CD14-positive monocyte (primary cell): ENCODE results near the gene DRAXIN. TPM values are rescaled to one million over a fixed set of nuclear protein-coding genes. Genes with fewer than 3 reads are reported as not detected.

Source experiments
- DNase-seq, 3 donors: peaks; one replicate each; pipeline ENCODE4 v3.0.0-alpha.2; 2011 to 2022
- H2AFZ ChIP-seq: 2 replicates; pipeline ENCODE4 v1.6.0; 2012; ENCODE audit warnings: mild to moderate bottlenecking, low read depth, low read length, inconsistent platforms; ENCODE audit not compliant: insufficient read depth, poor library complexity, severe bottlenecking
- H3K27ac ChIP-seq, 2 donors: 1 replicate in 1 of 2; 2 replicates in 1 of 2; pipeline ENCODE4 v1.5.1; 2012 to 2013; ENCODE audit warnings: low read length in 2 of 2, control low read depth in 1 of 2, inconsistent platforms in 1 of 2, low read depth in 1 of 2, mild to moderate bottlenecking in 1 of 2
- H3K27me3 ChIP-seq, 2 donors: one replicate each; pipeline versions ENCODE4 v1.6.0 to v1.6.1; 2011 to 2013; ENCODE audit warnings: low read length in 2 of 2; ENCODE audit not compliant: control insufficient read depth in 2 of 2, insufficient read depth in 2 of 2
- H3K36me3 ChIP-seq, 2 donors: replicated peaks in 1 of 2; 1 replicate in 1 of 2; 2 replicates in 1 of 2; pipeline versions ENCODE4 v1.5.1 to v1.6.1; 2012 to 2013; ENCODE audit warnings: low read length in 2 of 2, control low read depth in 1 of 2, inconsistent platforms in 1 of 2, mild to moderate bottlenecking in 1 of 2; ENCODE audit not compliant: insufficient read depth in 2 of 2, control insufficient read depth in 1 of 2
- H3K4me1 ChIP-seq, 2 donors: 1 replicate in 1 of 2; 2 replicates in 1 of 2; pipeline versions ENCODE4 v1.5.1 to v1.6.1; 2012 to 2013; ENCODE audit warnings: low read length in 2 of 2, control low read depth in 1 of 2, inconsistent platforms in 1 of 2, mild to moderate bottlenecking in 1 of 2, moderate library complexity in 1 of 2; ENCODE audit not compliant: insufficient read depth in 2 of 2, control insufficient read depth in 1 of 2
- H3K4me2 ChIP-seq: replicated peaks from 2 replicates; pipeline ENCODE3; 2012; ENCODE audit warnings: low read length, moderate library complexity, mild to moderate bottlenecking; ENCODE audit not compliant: poor library complexity, severe bottlenecking; ENCODE audit errors: extremely low read depth
- H3K4me3 ChIP-seq, 3 experiments: fragments of 200-600 bp in 1 of 3; sonication (generic) in 1 of 3; replicated peaks in 1 of 3; 1 replicate in 2 of 3; 2 replicates in 1 of 3; pipeline ENCODE4 v1.5.1; 2011 to 2013; ENCODE audit warnings: low read length in 3 of 3, mild to moderate bottlenecking in 3 of 3, control low read depth in 2 of 3, low read depth in 2 of 3, inconsistent platforms in 1 of 3, moderate library complexity in 1 of 3
- H3K79me2 ChIP-seq: 2 replicates; pipeline ENCODE4 v1.6.0; 2012; ENCODE audit warnings: mild to moderate bottlenecking, control low read depth, inconsistent platforms, low read length, moderate library complexity; ENCODE audit not compliant: insufficient read depth
- H3K9ac ChIP-seq: 2 replicates; pipeline ENCODE4 v1.6.0; 2017; ENCODE audit warnings: low read length, mild to moderate bottlenecking; ENCODE audit not compliant: insufficient read depth, poor library complexity, severe bottlenecking
- H3K9me3 ChIP-seq, 2 donors: replicated peaks in 1 of 2; 1 replicate in 1 of 2; 2 replicates in 1 of 2; pipeline versions ENCODE4 v1.5.1 to v1.6.1; 2012 to 2013; ENCODE audit warnings: low read length in 2 of 2, control low read depth in 1 of 2; ENCODE audit not compliant: control insufficient read depth in 1 of 2, insufficient read depth in 1 of 2
- H4K20me1 ChIP-seq: 2 replicates; pipeline ENCODE4 v1.6.0; 2012; ENCODE audit warnings: mild to moderate bottlenecking, low read length, control low read depth, moderate library complexity; ENCODE audit not compliant: insufficient read depth
- H3K27ac Mint-ChIP-seq, 7 donors: one replicate each; pipeline ENCODE4 v1.8.0; 2020; ENCODE audit warnings: mild to moderate bottlenecking in 7 of 7, mixed read lengths in 7 of 7, moderate library complexity in 6 of 7, inconsistent platforms in 2 of 7
- H3K27me3 Mint-ChIP-seq, 3 donors: one replicate each; pipeline ENCODE4 v1.8.0; 2021 to 2022; ENCODE audit warnings: low read depth in 3 of 3, mild to moderate bottlenecking in 3 of 3, mixed read lengths in 3 of 3, moderate library complexity in 3 of 3, inconsistent platforms in 1 of 3
- H3K36me3 Mint-ChIP-seq, 2 donors: one replicate each; pipeline ENCODE4 v1.8.0; 2020; ENCODE audit warnings: mixed read lengths in 2 of 2, inconsistent platforms in 1 of 2, mild to moderate bottlenecking in 1 of 2
- H3K4me1 Mint-ChIP-seq: one replicate; pipeline ENCODE4 v1.8.0; 2020; ENCODE audit warnings: mild to moderate bottlenecking, mixed read lengths
- H3K4me3 Mint-ChIP-seq, 2 donors: one replicate each; pipeline ENCODE4 v1.8.0; 2020; ENCODE audit warnings: mild to moderate bottlenecking in 2 of 2, mixed read lengths in 2 of 2, moderate library complexity in 1 of 2
- H3K9me3 Mint-ChIP-seq, 7 donors: one replicate each; pipeline ENCODE4 v1.8.0; 2020 to 2022; ENCODE audit warnings: mixed read lengths in 7 of 7, mild to moderate bottlenecking in 6 of 7, moderate library complexity in 6 of 7, inconsistent platforms in 2 of 7
- WGBS: methylation state at CpG from one replicate; pipeline ENCODE4 v1.1.5; 2013; ENCODE audit warnings: missing lambda C conversion rate; ENCODE audit not compliant: insufficient coverage; 5-methylcytosine and 5-hydroxymethylcytosine counted together
- intact Hi-C, 2 donors: fragments of 100-400 bp; cut with micrococcal nuclease; formaldehyde crosslinking; loops; one replicate each; pipeline versions ENCODE4 v1.15.0 to v1.15.1; 2023
- polyA plus RNA-seq, 3 donors: library from polyadenylated mRNA; depleted of rRNA in 1 of 3; unstranded in 2 of 3; stranded (reverse) in 1 of 3; fragments of 300-500 nt in 2 of 3; fragments of >200 nt in 1 of 3; fragmentation: Illumina TruSeq in 2 of 3; gene quantifications; 1 replicate in 2 of 3; 2 replicates in 1 of 3; pipeline ENCODE4 v1.2.3, GENCODE V29; 2012 to 2021
- TF ChIP-seq, protein P1 (sequence below): fragments of 200-600 bp; IDR thresholded peaks from one replicate; pipeline ENCODE4 v1.8.0; 2022; ENCODE audit warnings: antibody characterized with exemption, mild to moderate bottlenecking

Gene DRAXIN
- polyA plus RNA-seq, 3 donors, result 0.14 to 0.27 (median 0.18) TPM

DNA sequence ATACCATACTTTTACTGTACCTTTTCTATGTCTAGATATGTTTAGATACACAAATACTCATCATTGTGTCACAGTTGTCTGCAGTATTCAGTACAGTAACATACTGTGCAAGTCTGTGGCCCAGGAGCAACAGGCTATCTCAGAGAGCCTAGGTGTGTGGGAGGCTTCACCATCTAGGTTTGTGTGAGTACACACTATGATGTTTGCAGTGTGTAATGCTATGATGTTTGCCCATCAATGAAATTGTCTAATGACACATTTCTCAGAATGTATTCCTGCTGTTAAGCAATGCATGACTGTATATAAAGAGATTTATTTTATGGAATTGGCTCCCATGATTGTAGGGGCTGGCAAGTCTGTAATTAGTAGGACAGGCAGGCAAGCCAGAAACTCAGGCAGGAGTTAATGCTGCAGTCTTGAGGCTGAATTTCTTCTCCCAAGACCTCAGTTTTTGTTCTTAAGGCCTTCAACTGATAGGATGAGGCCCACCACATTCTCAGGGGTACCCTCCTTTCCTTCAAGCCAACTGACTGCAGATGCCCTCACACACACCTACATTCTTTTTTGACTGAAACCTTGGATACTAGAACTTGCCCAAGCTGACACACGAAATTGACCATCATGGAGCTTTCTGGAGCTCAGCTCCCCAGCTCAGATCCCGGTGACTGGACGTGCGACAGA, 36.8 kb downstream of the DRAXIN start:
- H3K79me2 ChIP-seq, result peaks cover 3% of the 10 kb centered on the region
- H3K9me3 ChIP-seq, result no peaks in the 10 kb centered on the region
- DNase-seq, result no peak
- H3K4me3 Mint-ChIP-seq, result no peak overlapping the region
- no peaks in the 10 kb centered on the region for H3K36me3 ChIP-seq
- no peak overlapping the region for H2AFZ ChIP-seq
- peaks cover 0 to 5% (median 0%) of the 10 kb centered on the region in 7 donors for H3K9me3 Mint-ChIP-seq
- TF ChIP-seq, protein P1, sequence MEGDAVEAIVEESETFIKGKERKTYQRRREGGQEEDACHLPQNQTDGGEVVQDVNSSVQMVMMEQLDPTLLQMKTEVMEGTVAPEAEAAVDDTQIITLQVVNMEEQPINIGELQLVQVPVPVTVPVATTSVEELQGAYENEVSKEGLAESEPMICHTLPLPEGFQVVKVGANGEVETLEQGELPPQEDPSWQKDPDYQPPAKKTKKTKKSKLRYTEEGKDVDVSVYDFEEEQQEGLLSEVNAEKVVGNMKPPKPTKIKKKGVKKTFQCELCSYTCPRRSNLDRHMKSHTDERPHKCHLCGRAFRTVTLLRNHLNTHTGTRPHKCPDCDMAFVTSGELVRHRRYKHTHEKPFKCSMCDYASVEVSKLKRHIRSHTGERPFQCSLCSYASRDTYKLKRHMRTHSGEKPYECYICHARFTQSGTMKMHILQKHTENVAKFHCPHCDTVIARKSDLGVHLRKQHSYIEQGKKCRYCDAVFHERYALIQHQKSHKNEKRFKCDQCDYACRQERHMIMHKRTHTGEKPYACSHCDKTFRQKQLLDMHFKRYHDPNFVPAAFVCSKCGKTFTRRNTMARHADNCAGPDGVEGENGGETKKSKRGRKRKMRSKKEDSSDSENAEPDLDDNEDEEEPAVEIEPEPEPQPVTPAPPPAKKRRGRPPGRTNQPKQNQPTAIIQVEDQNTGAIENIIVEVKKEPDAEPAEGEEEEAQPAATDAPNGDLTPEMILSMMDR, result no peak
- H3K27me3 Mint-ChIP-seq, result peaks cover 0 to 2% (median 0%) of the 10 kb centered on the region in 3 donors
- H3K27ac Mint-ChIP-seq, result peak overlapping the region in 6 of 7 donors; percentile 25 to 98 (median 84)
- H3K9ac ChIP-seq, result no peak overlapping the region
- peaks cover 91 to 95% of the 10 kb centered on the region in 2 donors for H3K4me1 ChIP-seq
- peak overlapping the region; percentile 75 for H3K4me2 ChIP-seq
- 94% methylated on average over 4 of the region's 4 CpGs for WGBS
- H3K4me3 ChIP-seq, result peak overlapping the region in 1 of 3 experiments; percentile 72
- peaks cover 0 to 3% of the 10 kb centered on the region in 2 donors for H3K36me3 Mint-ChIP-seq
- peak overlapping the region; percentile 74 to 87 for H3K27ac ChIP-seq
- H3K27me3 ChIP-seq, result no peaks in the 10 kb centered on the region
- intact Hi-C loops, result no loop called here
- no peaks in the 10 kb centered on the region for H4K20me1 ChIP-seq
- H3K4me1 Mint-ChIP-seq, result peaks cover 92% of the 10 kb centered on the region

DNA sequence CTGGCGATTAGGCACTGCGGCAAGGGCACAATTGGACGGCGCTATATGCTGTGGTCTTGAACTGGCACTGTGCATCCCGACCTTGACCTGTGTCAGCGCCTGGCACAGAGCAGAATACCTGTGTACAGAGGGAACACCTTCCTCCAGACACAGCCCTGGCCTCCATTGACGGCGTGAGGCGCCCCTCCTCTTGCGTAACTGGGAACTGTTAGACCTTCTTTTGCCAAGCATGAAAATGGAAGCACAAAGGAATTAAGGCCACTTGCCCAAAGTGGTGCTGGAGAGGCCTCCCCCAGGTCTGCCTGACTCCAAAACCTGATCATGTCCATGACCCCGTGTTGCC, 37.6 kb downstream of the DRAXIN start:
- Histone ChIP-seq H3K9ac (peak overlapping the region; percentile 30), H3K9me3 (no peaks in the 10 kb centered on the region), H3K27me3 (no peaks in the 10 kb centered on the region), H3K27ac (peak overlapping the region; percentile 74 to 87), H3K4me2 (peak overlapping the region; percentile 75), H3K79me2 (peaks cover 3% of the 10 kb centered on the region), H2AFZ (no peak overlapping the region), H3K36me3 (no peaks in the 10 kb centered on the region), H3K4me1 (peaks cover 95 to 98% of the 10 kb centered on the region in 2 donors), H4K20me1 (no peaks in the 10 kb centered on the region), H3K4me3 (peak overlapping the region in 1 of 3 experiments; percentile 72)
- intact Hi-C loops, result no loop called here
- Mint-ChIP-seq H3K27ac (peak overlapping the region; percentile 92 to 98 (median 98)), H3K36me3 (peaks cover 0 to 3% of the 10 kb centered on the region in 2 donors), H3K4me3 (peak overlapping the region in 1 of 2 donors; percentile 88), H3K4me1 (peaks cover 92% of the 10 kb centered on the region), H3K9me3 (peaks cover 0 to 5% (median 0%) of the 10 kb centered on the region in 7 donors), H3K27me3 (peaks cover 0 to 3% (median 0%) of the 10 kb centered on the region in 3 donors)
- DNase-seq, result peak in 1 of 3 donors; percentile 29
- TF ChIP-seq, protein P1, result no peak
- WGBS, result 58% methylated on average over 10 of the region's 11 CpGs
